Cardiac fibroblast (primary cell): ENCODE results near the gene GLIS1.

ENCODE experiments used
- DNase-seq, 2 donors: peaks; one replicate each; pipeline versions ENCODE4 v3.0.0 to v3.0.0-alpha.2; 2010; ENCODE audit warnings: low read depth in 2 of 2
- H3K4me3 ChIP-seq, 2 donors: replicated peaks in 1 of 2; 1 replicate in 1 of 2; 2 replicates in 1 of 2; pipeline ENCODE4 v1.5.1; 2011; ENCODE audit warnings: low read depth in 2 of 2, low read length in 2 of 2, mild to moderate bottlenecking in 2 of 2, moderate library complexity in 1 of 2
- TF ChIP-seq, protein P1 (sequence below): IDR thresholded peaks from one replicate; pipeline ENCODE4 v1.5.1; 2011; ENCODE audit warnings: low read depth, mild to moderate bottlenecking, low read length, inconsistent platforms

GLIS1 gene

GRCh38 chr1:53643881-53644390 is 95.0 kb downstream of the GLIS1 start:
- DNase-seq: no peak
- H3K4me3 ChIP-seq: no peak overlapping the region
- TF ChIP-seq, protein P1, sequence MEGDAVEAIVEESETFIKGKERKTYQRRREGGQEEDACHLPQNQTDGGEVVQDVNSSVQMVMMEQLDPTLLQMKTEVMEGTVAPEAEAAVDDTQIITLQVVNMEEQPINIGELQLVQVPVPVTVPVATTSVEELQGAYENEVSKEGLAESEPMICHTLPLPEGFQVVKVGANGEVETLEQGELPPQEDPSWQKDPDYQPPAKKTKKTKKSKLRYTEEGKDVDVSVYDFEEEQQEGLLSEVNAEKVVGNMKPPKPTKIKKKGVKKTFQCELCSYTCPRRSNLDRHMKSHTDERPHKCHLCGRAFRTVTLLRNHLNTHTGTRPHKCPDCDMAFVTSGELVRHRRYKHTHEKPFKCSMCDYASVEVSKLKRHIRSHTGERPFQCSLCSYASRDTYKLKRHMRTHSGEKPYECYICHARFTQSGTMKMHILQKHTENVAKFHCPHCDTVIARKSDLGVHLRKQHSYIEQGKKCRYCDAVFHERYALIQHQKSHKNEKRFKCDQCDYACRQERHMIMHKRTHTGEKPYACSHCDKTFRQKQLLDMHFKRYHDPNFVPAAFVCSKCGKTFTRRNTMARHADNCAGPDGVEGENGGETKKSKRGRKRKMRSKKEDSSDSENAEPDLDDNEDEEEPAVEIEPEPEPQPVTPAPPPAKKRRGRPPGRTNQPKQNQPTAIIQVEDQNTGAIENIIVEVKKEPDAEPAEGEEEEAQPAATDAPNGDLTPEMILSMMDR: no peak

DNA sequence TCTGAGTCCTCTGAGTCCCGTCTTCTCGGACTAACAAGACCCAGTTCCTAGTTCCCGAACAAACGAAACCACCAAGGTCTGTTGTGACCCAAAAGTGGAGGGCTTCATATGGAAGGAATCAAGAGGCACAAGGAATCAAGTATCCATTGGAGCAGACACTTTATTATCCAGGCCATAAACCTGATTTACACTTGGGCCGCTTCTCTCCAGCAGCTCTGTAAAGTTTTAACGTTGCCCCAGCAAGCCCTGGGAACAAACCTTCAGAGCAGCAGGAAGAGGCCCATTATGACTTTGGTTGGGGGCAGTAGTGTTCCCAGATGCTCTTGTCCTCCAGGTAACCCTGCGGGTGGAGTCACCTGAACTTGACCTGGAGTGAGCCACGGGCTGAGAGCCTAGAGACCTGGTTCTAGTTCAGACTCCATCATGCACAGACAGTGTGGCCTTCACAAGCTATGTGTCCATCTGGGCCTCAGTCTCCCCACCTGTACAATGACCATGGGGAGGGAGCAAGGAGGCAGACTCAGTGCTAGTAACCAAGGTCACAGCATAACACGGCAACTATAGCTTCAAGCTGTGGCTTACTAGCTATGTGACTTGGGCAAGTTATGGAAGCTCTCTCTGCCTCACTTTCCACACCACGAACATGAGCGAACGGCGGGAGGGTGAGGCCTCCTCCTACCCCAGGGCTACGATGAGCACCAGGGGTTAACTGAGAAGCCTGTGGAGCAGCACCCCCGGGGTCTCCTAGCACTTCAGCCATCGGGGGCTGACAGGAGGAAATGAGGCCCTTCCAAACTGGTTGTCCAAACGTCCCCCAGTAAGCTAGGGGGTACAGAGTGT is 95.7 kb downstream of the GLIS1 start:
- DNase-seq: no peak
- no peak overlapping the region for H3K4me3 ChIP-seq
- TF ChIP-seq, protein P1: no peak

GRCh38 chr1:53642607-53643006 is 96.4 kb downstream of the GLIS1 start:
- H3K4me3 ChIP-seq: no peak overlapping the region
- TF ChIP-seq, protein P1: no peak
- DNase-seq: no peak

DNA sequence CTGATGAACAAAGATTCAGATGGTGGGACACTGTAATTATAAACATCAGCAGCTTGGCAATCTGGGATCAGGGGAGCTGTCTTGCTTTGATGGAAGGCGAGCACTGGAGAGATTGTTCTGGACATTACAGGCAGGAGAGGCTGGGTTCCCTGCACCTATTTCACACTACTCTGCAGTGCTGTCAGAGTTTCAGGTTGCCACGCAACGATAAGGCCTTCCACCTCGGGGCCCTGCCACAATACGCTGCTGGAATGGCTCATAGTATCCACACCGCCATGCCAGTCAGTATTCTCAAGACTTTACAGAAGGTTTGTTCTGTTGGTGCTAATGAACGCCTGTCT is 96.8 kb downstream of the GLIS1 start:
- no peak overlapping the region for H3K4me3 ChIP-seq
- no peak for DNase-seq
- TF ChIP-seq, protein P1: no peak

DNA sequence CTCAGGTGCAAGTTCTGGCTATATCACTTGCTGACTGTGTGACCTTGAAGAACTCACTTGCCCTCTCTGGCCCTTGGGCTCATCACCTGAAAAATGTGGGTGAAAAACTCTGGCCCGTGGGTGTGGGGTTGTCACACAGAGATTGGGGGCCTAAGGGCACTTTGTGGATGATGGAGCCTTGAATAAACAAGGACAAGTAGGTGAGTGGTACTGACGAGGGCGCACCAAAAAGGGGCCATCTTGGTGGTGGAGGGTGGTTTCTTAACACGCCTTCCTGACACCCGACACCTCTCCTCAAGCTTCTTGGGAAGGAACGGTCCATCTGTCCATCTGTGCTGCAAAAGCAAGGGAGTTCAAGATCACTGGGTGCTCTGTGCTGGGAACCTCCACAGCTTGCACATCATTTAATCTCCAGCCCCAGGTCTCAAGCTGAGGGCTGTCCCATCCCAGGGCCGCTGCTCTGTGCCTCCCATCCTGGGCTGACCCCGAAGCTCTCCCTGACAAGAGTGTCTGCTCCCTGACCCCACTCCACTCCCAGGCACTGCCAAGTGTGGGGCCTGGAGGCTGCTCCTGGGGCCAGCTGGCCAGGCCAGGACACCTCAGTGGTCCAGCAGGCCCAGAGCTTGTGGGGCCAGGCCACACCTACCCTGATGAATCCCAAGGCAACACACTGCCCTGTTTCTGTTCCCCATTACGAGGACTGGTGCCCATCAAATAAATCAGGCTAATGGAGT is 97.3 kb downstream of the GLIS1 start:
- no peak overlapping the region for H3K4me3 ChIP-seq
- no peak for DNase-seq
- TF ChIP-seq, protein P1: no peak

GRCh38 chr1:53640701-53641075 is 98.3 kb downstream of the GLIS1 start:
- DNase-seq: no peak
- TF ChIP-seq, protein P1: no peak
- no peak overlapping the region for H3K4me3 ChIP-seq
